Measurements from ENCODE around the gene AKR1B1. TPM values are rescaled to one million over a fixed set of nuclear protein-coding genes. Genes with fewer than 3 reads are reported as not detected.

AKR1B1 gene
- total and polyA plus RNA-seq, 4 donors = 27.0 to 76.0 (median 46.4) TPM

DNA sequence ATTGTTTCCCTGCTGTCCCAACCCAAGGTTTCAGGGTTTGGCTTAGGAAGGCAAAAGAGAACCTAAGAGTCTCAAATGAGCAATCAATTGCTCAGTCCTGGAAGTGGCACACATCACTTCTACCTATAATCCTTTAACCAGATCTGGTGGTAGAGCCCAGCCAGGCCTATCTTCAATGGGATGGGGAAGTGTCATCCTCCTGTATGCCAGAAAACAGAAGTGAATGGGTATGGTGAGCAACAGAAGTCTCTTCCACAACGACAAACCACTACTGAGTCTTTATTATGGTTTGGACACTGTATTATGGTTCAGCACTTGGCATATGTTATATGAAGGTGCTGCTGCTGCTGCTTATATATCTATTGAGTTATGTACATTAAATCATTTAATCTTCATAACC, 3.0 kb upstream of the AKR1B1 start:
- Histone ChIP-seq H3K4me3 (no peak overlapping the region), H3K9me3 (ENCODE audit: control insufficient read depth in 4 of 4, insufficient read depth in 3 of 4, low read length in 3 of 4) (peaks cover 0 to 4% (median 3%) of the 10 kb centered on the region in 4 donors), H3K27me3 (ENCODE audit: control insufficient read depth in 3 of 3, insufficient read depth in 3 of 3, low read length in 2 of 3) (no peaks in the 10 kb centered on the region), H3K27ac (ENCODE audit: low read depth in 1 of 2, low read length in 1 of 2) (no peak overlapping the region), H3K9ac (ENCODE audit: insufficient read depth in 1 of 2, low read length in 2 of 2) (no peak overlapping the region), H3K36me3 (ENCODE audit: control insufficient read depth in 4 of 4, insufficient read depth in 4 of 4, low read length in 4 of 4) (no peaks in the 10 kb centered on the region), H3K4me1 (ENCODE audit: control insufficient read depth in 5 of 5, insufficient read depth in 5 of 5, low read length in 5 of 5) (peaks cover 0 to 8% (median 2%) of the 10 kb centered on the region in 5 donors)
- WGBS, 2 donors = 80 to 81% methylated on average over 1 of the region's 1 CpG
- ATAC-seq (ENCODE audit: insufficient read depth, low FRiP score) = no peak
- no peak for DNase-seq
- TF ChIP-seq, protein P1, sequence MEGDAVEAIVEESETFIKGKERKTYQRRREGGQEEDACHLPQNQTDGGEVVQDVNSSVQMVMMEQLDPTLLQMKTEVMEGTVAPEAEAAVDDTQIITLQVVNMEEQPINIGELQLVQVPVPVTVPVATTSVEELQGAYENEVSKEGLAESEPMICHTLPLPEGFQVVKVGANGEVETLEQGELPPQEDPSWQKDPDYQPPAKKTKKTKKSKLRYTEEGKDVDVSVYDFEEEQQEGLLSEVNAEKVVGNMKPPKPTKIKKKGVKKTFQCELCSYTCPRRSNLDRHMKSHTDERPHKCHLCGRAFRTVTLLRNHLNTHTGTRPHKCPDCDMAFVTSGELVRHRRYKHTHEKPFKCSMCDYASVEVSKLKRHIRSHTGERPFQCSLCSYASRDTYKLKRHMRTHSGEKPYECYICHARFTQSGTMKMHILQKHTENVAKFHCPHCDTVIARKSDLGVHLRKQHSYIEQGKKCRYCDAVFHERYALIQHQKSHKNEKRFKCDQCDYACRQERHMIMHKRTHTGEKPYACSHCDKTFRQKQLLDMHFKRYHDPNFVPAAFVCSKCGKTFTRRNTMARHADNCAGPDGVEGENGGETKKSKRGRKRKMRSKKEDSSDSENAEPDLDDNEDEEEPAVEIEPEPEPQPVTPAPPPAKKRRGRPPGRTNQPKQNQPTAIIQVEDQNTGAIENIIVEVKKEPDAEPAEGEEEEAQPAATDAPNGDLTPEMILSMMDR (IDR thresholded peaks at IDR 0.05; ENCODE audit: control extremely low read depth, extremely low read depth) = no peak

DNA sequence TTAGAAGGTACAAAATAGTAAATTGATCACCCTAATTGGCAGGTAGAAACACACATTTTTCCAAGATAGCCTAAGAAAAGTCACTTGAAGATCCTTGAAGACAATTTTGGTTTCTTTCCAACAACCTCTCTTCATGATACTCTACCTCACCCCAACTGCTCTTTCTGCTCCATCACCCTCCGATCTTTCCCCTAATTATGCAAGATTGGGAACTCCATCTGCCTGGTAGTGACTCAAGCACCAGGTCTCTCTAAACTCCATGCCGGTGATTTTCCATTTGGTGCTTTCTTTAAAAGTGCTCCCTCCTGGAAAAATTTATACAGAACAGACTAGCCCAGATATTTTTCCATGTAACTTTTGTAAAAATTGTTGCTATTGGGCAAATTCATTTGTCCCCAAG, 1.1 kb upstream of the AKR1B1 start:
- H3K9ac ChIP-seq (ENCODE audit: insufficient read depth in 1 of 2, low read length in 2 of 2) = no peak overlapping the region
- TF ChIP-seq, protein P1 (IDR thresholded peaks at IDR 0.05; ENCODE audit: control extremely low read depth, extremely low read depth) = no peak
- H3K4me3 ChIP-seq = no peak overlapping the region
- 93% methylated on average over 2 of the region's 2 CpGs for WGBS, 2 donors
- H3K9me3 ChIP-seq (ENCODE audit: control insufficient read depth in 4 of 4, insufficient read depth in 3 of 4, low read length in 3 of 4) = peaks cover 0 to 4% (median 2%) of the 10 kb centered on the region in 4 donors
- peaks cover 0 to 10% (median 2%) of the 10 kb centered on the region in 5 donors for H3K4me1 ChIP-seq (ENCODE audit: control insufficient read depth in 5 of 5, insufficient read depth in 5 of 5, low read length in 5 of 5)
- ATAC-seq (ENCODE audit: insufficient read depth, low FRiP score) (no peak), DNase-seq (no peak)
- H3K27ac ChIP-seq (ENCODE audit: low read depth in 1 of 2, low read length in 1 of 2) = no peak overlapping the region
- no peaks in the 10 kb centered on the region for H3K27me3 ChIP-seq (ENCODE audit: control insufficient read depth in 3 of 3, insufficient read depth in 3 of 3, low read length in 2 of 3)
- no peaks in the 10 kb centered on the region for H3K36me3 ChIP-seq (ENCODE audit: control insufficient read depth in 4 of 4, insufficient read depth in 4 of 4, low read length in 4 of 4)

DNA sequence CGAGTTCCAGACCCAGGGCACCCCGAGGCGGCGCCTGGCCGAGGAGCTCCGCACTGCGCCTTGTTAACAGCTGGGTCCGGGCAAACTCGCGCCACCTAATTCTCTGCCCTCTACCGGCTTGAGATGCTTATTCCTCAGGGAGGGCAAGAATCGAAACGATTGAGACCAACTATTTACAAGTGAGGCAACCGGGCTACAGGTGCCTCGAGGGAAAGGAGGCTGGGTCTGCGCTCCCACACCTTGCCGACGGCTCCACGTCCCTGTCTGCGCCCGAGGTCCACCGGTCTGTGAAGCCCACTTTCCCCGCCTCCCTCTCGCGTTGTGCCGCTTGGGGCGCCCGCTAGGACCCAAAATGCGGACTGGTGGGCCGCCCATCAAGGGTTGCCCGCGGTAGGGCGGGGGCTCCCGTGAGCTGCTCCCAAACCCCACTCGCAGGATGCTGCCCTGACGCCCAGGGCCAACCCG, 527 bp downstream of the AKR1B1 start:
- ATAC-seq (ENCODE audit: insufficient read depth, low FRiP score) (peak; percentile 21), DNase-seq (peak; percentile 48 to 55 (median 53))
- Histone ChIP-seq H3K27me3 (ENCODE audit: control insufficient read depth in 3 of 3, insufficient read depth in 3 of 3, low read length in 2 of 3) (no peaks in the 10 kb centered on the region), H3K36me3 (ENCODE audit: control insufficient read depth in 4 of 4, insufficient read depth in 4 of 4, low read length in 4 of 4) (no peaks in the 10 kb centered on the region), H3K27ac (ENCODE audit: low read depth in 1 of 2, low read length in 1 of 2) (peak overlapping the region; percentile 93), H3K4me3 (peak overlapping the region; percentile 81), H3K4me1 (ENCODE audit: control insufficient read depth in 5 of 5, insufficient read depth in 5 of 5, low read length in 5 of 5) (peaks cover 4 to 21% (median 8%) of the 10 kb centered on the region in 5 donors), H3K9ac (ENCODE audit: insufficient read depth in 1 of 2, low read length in 2 of 2) (peak overlapping the region in 1 of 2 donors; percentile 70), H3K9me3 (ENCODE audit: control insufficient read depth in 4 of 4, insufficient read depth in 3 of 4, low read length in 3 of 4) (no peaks in the 10 kb centered on the region)
- WGBS, 2 donors = 0 to 1% methylated on average over 36 to 37 of the region's 37 CpGs
- TF ChIP-seq, protein P1 (IDR thresholded peaks at IDR 0.05; ENCODE audit: control extremely low read depth, extremely low read depth) = no peak

- TF ChIP-seq, protein P1 (IDR thresholded peaks at IDR 0.05; ENCODE audit: control extremely low read depth, extremely low read depth) = no peak
- Histone ChIP-seq H3K9me3 (ENCODE audit: control insufficient read depth in 4 of 4, insufficient read depth in 3 of 4, low read length in 3 of 4) (no peaks in the 10 kb centered on the region), H3K4me3 (no peak overlapping the region), H3K4me1 (ENCODE audit: control insufficient read depth in 5 of 5, insufficient read depth in 5 of 5, low read length in 5 of 5) (peaks cover 8 to 27% (median 11%) of the 10 kb centered on the region in 5 donors), H3K36me3 (ENCODE audit: control insufficient read depth in 4 of 4, insufficient read depth in 4 of 4, low read length in 4 of 4) (no peaks in the 10 kb centered on the region), H3K9ac (ENCODE audit: insufficient read depth in 1 of 2, low read length in 2 of 2) (no peak overlapping the region), H3K27me3 (ENCODE audit: control insufficient read depth in 3 of 3, insufficient read depth in 3 of 3, low read length in 2 of 3) (no peaks in the 10 kb centered on the region), H3K27ac (ENCODE audit: low read depth in 1 of 2, low read length in 1 of 2) (no peak overlapping the region)
- ATAC-seq (ENCODE audit: insufficient read depth, low FRiP score) (no peak), DNase-seq (no peak)
- WGBS, 2 donors = 89 to 91% methylated on average over 2 of the region's 2 CpGs
These were observed 1.7 kb downstream of the AKR1B1 start for GRCh38 chr7:134457210-134457609.

Data from lung (tissue), 12 donors.